Measurements from ENCODE around the gene TFDP1.

DNA sequence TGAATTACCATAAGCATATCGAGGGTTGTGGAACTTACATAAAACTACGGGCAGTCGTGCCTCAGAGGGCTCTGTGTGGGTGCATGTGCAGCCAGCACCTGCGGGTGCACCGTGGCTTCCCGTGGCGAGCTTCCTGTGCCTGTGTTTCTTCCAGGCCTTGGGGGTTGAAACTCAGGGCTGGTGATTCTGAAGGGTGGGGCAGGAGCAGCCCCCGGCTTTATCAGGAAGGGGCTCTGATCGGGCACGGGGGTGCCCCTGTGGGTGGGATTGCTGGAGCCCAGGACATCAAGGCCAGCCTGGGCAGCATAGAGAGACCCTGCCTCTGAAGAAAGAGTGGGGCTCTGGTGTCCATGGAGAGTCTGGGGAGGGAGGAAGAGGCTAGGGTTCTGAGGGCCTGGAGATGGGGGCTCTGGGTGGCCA lies 62.4 kb downstream of the TFDP1 start:
- TF ChIP-seq, protein P1, sequence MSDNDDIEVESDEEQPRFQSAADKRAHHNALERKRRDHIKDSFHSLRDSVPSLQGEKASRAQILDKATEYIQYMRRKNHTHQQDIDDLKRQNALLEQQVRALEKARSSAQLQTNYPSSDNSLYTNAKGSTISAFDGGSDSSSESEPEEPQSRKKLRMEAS (IDR thresholded peaks at IDR 0.05): no peak
- TF ChIP-seq NFIC (IDR thresholded peaks at IDR 0.05): no peak
- no peak for TF ChIP-seq YY1 (IDR thresholded peaks at IDR 0.05; ENCODE audit: low read depth)
- TF ChIP-seq EP300 (IDR thresholded peaks at IDR 0.05; ENCODE audit: borderline replicate concordance): no peak
- no peak for TF ChIP-seq TCF12 (IDR thresholded peaks at IDR 0.05; ENCODE audit: low read depth)
- TF ChIP-seq RAD21 (IDR thresholded peaks at IDR 0.05; ENCODE audit: low read depth): no peak
- TF ChIP-seq EGR1 (IDR thresholded peaks at IDR 0.05): no peak
- TF ChIP-seq, protein P2, sequence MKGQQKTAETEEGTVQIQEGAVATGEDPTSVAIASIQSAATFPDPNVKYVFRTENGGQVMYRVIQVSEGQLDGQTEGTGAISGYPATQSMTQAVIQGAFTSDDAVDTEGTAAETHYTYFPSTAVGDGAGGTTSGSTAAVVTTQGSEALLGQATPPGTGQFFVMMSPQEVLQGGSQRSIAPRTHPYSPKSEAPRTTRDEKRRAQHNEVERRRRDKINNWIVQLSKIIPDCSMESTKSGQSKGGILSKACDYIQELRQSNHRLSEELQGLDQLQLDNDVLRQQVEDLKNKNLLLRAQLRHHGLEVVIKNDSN (IDR thresholded peaks at IDR 0.05): no peak
- TF ChIP-seq CREB1 (IDR thresholded peaks at IDR 0.05; ENCODE audit: low read depth): no peak
- no peak for TF ChIP-seq TEAD4 (IDR thresholded peaks at IDR 0.05)
- TF ChIP-seq, protein P3, sequence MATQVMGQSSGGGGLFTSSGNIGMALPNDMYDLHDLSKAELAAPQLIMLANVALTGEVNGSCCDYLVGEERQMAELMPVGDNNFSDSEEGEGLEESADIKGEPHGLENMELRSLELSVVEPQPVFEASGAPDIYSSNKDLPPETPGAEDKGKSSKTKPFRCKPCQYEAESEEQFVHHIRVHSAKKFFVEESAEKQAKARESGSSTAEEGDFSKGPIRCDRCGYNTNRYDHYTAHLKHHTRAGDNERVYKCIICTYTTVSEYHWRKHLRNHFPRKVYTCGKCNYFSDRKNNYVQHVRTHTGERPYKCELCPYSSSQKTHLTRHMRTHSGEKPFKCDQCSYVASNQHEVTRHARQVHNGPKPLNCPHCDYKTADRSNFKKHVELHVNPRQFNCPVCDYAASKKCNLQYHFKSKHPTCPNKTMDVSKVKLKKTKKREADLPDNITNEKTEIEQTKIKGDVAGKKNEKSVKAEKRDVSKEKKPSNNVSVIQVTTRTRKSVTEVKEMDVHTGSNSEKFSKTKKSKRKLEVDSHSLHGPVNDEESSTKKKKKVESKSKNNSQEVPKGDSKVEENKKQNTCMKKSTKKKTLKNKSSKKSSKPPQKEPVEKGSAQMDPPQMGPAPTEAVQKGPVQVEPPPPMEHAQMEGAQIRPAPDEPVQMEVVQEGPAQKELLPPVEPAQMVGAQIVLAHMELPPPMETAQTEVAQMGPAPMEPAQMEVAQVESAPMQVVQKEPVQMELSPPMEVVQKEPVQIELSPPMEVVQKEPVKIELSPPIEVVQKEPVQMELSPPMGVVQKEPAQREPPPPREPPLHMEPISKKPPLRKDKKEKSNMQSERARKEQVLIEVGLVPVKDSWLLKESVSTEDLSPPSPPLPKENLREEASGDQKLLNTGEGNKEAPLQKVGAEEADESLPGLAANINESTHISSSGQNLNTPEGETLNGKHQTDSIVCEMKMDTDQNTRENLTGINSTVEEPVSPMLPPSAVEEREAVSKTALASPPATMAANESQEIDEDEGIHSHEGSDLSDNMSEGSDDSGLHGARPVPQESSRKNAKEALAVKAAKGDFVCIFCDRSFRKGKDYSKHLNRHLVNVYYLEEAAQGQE (IDR thresholded peaks at IDR 0.05; ENCODE audit: low read depth): no peak
- no peak for TF ChIP-seq TAF1 (IDR thresholded peaks at IDR 0.05; ENCODE audit: low read depth)
- TF ChIP-seq CEBPB (IDR thresholded peaks at IDR 0.05): no peak
